ENCODE data around the gene TEX13B.

The TEX13B gene

GRCh38 chrX:108020631-108021030 lies 38.5 kb upstream of the TEX13B start:
- Histone ChIP-seq H3K27ac (replicated peaks) (no peak overlapping the region), H3K27me3 (ENCODE audit: insufficient read depth, poor library complexity, severe bottlenecking) (no peaks in the 10 kb centered on the region), H3K4me3 (replicated peaks; ENCODE audit: insufficient read depth, low read length) (no peak overlapping the region)
- TF ChIP-seq SPI1 (IDR thresholded peaks at IDR 0.05; ENCODE audit: borderline replicate concordance, low read depth) (no peak), REST (IDR thresholded peaks at IDR 0.05; ENCODE audit: insufficient replicate concordance, low read depth) (no peak), POLR2AphosphoS5 (IDR thresholded peaks at IDR 0.05; ENCODE audit: low read depth) (no peak), GABPA (IDR thresholded peaks at IDR 0.05; ENCODE audit: low read depth) (no peak), CTCF (IDR thresholded peaks at IDR 0.05; ENCODE audit: insufficient read depth, low read length) (no peak)
- no peak for DNase-seq (ENCODE audit: low read depth in 1 of 2, low spot score in 1 of 2)

DNA sequence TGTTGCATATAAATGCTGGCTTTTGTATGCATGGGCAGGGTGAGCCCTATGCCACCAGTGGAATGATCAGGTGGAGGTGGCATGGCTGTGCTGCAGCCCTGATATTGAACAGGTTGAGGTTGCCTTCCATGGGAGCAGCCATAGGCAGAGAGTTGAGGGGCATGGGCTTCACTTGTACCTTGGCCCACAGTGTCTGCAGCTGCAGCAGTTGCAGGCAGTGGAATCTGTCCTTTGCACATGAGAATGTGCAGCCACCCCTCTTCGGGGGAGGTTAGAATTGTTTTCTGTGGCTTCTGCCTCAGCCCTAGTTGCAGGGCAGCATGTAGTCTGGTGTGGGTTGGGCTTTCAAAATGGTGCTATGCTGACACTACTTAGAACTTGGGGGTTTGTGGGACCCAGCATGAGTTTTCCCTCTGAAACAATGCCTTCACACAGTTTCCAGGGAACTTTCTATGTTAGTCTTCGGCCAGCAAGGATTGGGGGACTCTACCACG lies 37.3 kb upstream of the TEX13B start:
- Histone ChIP-seq H3K27me3 (ENCODE audit: insufficient read depth, poor library complexity, severe bottlenecking) (no peaks in the 10 kb centered on the region), H3K27ac (replicated peaks) (no peak overlapping the region), H3K4me3 (replicated peaks; ENCODE audit: insufficient read depth, low read length) (no peak overlapping the region)
- TF ChIP-seq GABPA (IDR thresholded peaks at IDR 0.05; ENCODE audit: low read depth) (no peak), SPI1 (IDR thresholded peaks at IDR 0.05; ENCODE audit: borderline replicate concordance, low read depth) (no peak), POLR2AphosphoS5 (IDR thresholded peaks at IDR 0.05; ENCODE audit: low read depth) (no peak), REST (IDR thresholded peaks at IDR 0.05; ENCODE audit: insufficient replicate concordance, low read depth) (no peak), CTCF (IDR thresholded peaks at IDR 0.05; ENCODE audit: insufficient read depth, low read length) (no peak)
- DNase-seq (ENCODE audit: low read depth in 1 of 2, low spot score in 1 of 2): no peak

DNA sequence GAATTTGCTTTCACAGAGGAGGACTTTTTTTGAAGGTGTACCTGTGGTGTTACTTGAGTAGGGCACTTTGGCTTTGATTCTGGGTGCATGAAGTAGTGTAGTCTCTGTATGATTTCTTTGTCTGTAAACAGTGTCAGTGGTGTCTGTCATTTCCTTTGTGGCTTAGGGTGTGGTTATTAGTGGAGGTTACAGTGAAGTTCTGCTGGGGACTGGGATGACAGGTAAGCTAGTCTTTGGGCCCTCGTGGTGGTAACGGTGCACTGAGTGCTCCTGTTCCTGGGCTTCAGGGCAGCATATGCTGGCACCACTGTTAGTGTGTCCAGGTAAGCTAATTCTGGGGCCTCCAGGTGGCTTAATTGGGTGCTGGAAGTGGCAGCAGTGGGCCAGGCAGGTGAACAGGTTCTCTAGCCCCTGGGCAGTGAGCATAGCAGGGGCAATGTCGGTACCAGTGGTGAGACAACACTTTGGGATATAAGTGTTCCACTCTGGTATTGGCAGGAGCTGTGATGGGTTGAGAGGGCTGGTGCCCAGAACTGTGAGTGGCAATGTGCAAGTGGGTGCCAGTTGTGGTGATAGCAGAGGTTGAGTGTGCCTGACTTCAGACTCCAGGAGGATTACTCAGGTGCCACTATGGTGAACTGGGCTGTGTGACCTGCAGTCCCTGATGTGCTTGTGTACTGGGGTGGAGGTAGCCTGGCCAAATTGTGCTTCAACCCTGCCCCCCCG lies 36.6 kb upstream of the TEX13B start:
- DNase-seq (ENCODE audit: low read depth in 1 of 2, low spot score in 1 of 2): no peak
- TF ChIP-seq GABPA (IDR thresholded peaks at IDR 0.05; ENCODE audit: low read depth) (no peak), CTCF (IDR thresholded peaks at IDR 0.05; ENCODE audit: insufficient read depth, low read length) (no peak), POLR2AphosphoS5 (IDR thresholded peaks at IDR 0.05; ENCODE audit: low read depth) (no peak), SPI1 (IDR thresholded peaks at IDR 0.05; ENCODE audit: borderline replicate concordance, low read depth) (no peak), REST (IDR thresholded peaks at IDR 0.05; ENCODE audit: insufficient replicate concordance, low read depth) (no peak)

More for the DNA sequence above, 36.6 kb upstream of the TEX13B start:
- Histone ChIP-seq H3K4me3 (replicated peaks; ENCODE audit: insufficient read depth, low read length) (no peak overlapping the region), H3K27me3 (ENCODE audit: insufficient read depth, poor library complexity, severe bottlenecking) (no peaks in the 10 kb centered on the region), H3K27ac (replicated peaks) (no peak overlapping the region)
